IPS-11a (cell line): ENCODE measurements around the gene PDZD7.
A peak's percentile ranks its signal among the peaks of the same experiment; 100 is the strongest.

Experiments
- H3K4me3 ChIP-seq: one replicate; pipeline ENCODE4 v1.5.1; 2013; ENCODE audit warnings: low read depth, low read length, control low read depth

Gene PDZD7

GRCh38 chr10:101005361-101005760 lies 25.6 kb downstream of the PDZD7 start:
- no peak overlapping the region for H3K4me3 ChIP-seq

- no peak overlapping the region for H3K4me3 ChIP-seq
Measured at GRCh38 chr10:101003639-101004206, 27.2 kb downstream of the PDZD7 start.

- H3K4me3 ChIP-seq: no peak overlapping the region
Measured at GRCh38 chr10:101002456-101002855, 28.5 kb downstream of the PDZD7 start.

- H3K4me3 ChIP-seq: no peak overlapping the region
Measured at GRCh38 chr10:101001659-101002035, 29.3 kb downstream of the PDZD7 start.

GRCh38 chr10:101000915-101001658 lies 29.8 kb downstream of the PDZD7 start:
- H3K4me3 ChIP-seq: no peak overlapping the region

GRCh38 chr10:101000127-101000914 lies 30.6 kb downstream of the PDZD7 start:
- H3K4me3 ChIP-seq: peak overlapping the region; percentile 67

- H3K4me3 ChIP-seq: peak within 1 kb of the TSS; percentile 74
Measured at GRCh38 chr10:100999742-101000126, 31.2 kb downstream of the PDZD7 start, which contains the start of gene LZTS2. Gene LZTS2, plus strand, starts transcription at chr10:100999808. Its CDS starts 2,731 bp downstream, at chr10:101002539.

- H3K4me3 ChIP-seq: peak overlapping the region; percentile 74
Measured at GRCh38 chr10:100998991-100999741, 31.8 kb downstream of the PDZD7 start.

- peak overlapping the region; percentile 74 for H3K4me3 ChIP-seq
Measured at GRCh38 chr10:100998183-100998990, 32.5 kb downstream of the PDZD7 start.

GRCh38 chr10:100997360-100998182 lies 33.4 kb downstream of the PDZD7 start:
- H3K4me3 ChIP-seq: peak overlapping the region; percentile 74

- peak overlapping the region; percentile 74 for H3K4me3 ChIP-seq
Measured at GRCh38 chr10:100996678-100997359, 34.1 kb downstream of the PDZD7 start.

GRCh38 chr10:100995181-100995580 lies 35.7 kb downstream of the PDZD7 start:
- H3K4me3 ChIP-seq: no peak overlapping the region

GRCh38 chr10:100993986-100994708 lies 36.8 kb downstream of the PDZD7 start:
- H3K4me3 ChIP-seq: no peak overlapping the region

- no peak overlapping the region for H3K4me3 ChIP-seq
Measured at GRCh38 chr10:100989088-100989487, 41.8 kb downstream of the PDZD7 start.

- H3K4me3 ChIP-seq: peak overlapping the region; percentile 98
Measured at GRCh38 chr10:100988166-100988565, 42.8 kb downstream of the PDZD7 start.

- H3K4me3 ChIP-seq: peak overlapping the region; percentile 98
Measured at GRCh38 chr10:100987685-100988049, 43.3 kb downstream of the PDZD7 start.

GRCh38 chr10:100986952-100987684 lies 43.8 kb downstream of the PDZD7 start, which contains the start of the genes MRPL43 and TWNK:
Gene MRPL43, minus strand, starts transcription at chr10:100987497. Its CDS starts 54 bp downstream, at chr10:100987443.
Gene TWNK, plus strand, starts transcription at chr10:100987543. Its CDS starts 668 bp downstream, at chr10:100988211.
- peak within 1 kb of the TSS; percentile 98 for H3K4me3 ChIP-seq
